Measurements from ENCODE around the gene GPR180.
"Not testable (repeated sequence)": the region's sequence is repeated elsewhere in the genome, so short reads cannot be mapped to it uniquely, and the experiment has no call there.

- not testable (repeated sequence) for TF ChIP-seq POLR2A, CTCF (IDR thresholded peaks at IDR 0.05)
These were observed 36.0 kb downstream of the GPR180 start for GRCh38 chr13:94637677-94638076.

All from transverse colon (tissue), 3 donors.